ENCODE results near the gene CYP39A1.

CYP39A1 gene

DNA sequence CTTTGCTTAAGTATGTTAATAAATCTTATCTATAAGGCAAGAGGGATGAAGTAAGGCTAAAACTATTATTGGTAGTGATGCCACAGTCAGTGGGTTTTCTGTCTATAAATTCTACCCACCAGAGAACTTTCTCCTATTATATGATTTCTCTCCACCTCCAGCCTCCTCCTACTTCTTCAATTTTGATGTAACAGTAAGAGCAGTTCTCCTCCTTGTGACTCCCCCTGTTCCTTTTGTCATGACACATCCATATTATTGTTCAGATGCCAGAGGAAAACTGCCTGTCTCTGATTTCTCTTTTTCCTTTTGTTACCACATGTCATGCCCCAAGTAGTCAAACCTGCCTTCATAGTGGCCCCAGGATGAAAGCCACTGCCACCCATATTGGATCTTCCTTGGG is 152.2 kb downstream of the CYP39A1 start:
- H3K9ac ChIP-seq: no peak overlapping the region
- no peaks in the 10 kb centered on the region for H3K36me3 ChIP-seq (ENCODE audit: control insufficient read depth, insufficient read depth, low read length)
- H2AFZ ChIP-seq: no peak overlapping the region
- no peaks in the 10 kb centered on the region for H3K9me3 ChIP-seq (ENCODE audit: control insufficient read depth, low read length)
- TF ChIP-seq, protein P1, sequence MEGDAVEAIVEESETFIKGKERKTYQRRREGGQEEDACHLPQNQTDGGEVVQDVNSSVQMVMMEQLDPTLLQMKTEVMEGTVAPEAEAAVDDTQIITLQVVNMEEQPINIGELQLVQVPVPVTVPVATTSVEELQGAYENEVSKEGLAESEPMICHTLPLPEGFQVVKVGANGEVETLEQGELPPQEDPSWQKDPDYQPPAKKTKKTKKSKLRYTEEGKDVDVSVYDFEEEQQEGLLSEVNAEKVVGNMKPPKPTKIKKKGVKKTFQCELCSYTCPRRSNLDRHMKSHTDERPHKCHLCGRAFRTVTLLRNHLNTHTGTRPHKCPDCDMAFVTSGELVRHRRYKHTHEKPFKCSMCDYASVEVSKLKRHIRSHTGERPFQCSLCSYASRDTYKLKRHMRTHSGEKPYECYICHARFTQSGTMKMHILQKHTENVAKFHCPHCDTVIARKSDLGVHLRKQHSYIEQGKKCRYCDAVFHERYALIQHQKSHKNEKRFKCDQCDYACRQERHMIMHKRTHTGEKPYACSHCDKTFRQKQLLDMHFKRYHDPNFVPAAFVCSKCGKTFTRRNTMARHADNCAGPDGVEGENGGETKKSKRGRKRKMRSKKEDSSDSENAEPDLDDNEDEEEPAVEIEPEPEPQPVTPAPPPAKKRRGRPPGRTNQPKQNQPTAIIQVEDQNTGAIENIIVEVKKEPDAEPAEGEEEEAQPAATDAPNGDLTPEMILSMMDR (IDR thresholded peaks at IDR 0.05): no peak
- H3K4me3 ChIP-seq (ENCODE audit: low read depth, low read length): no peak overlapping the region
- no peak overlapping the region for H3K4me2 ChIP-seq (ENCODE audit: low read length)
- no peaks in the 10 kb centered on the region for H3K4me1 ChIP-seq
- no peak overlapping the region for H3K27ac ChIP-seq
- no peaks in the 10 kb centered on the region for H3K79me2 ChIP-seq
- no peaks in the 10 kb centered on the region for H3K27me3 ChIP-seq (ENCODE audit: control insufficient read depth, insufficient read depth, low read length)
